ENCODE results near the gene FBXL20.

- TF ChIP-seq CTCF (IDR thresholded peaks at IDR 0.05; ENCODE audit: insufficient read depth, low read depth, low read length) (no peak), EZH2 (IDR thresholded peaks at IDR 0.05; ENCODE audit: insufficient read depth, low read length) (no peak)
Measured at GRCh38 chr17:39294060-39294459, 107.4 kb downstream of the FBXL20 start.

Measured in astrocyte (in vitro differentiated cells and primary cell).